GM21529 (cell line): ENCODE measurements around the gene TRAF3IP1.

Experiments used
- ATAC-seq: cut with Tn5 transposase; IDR thresholded peaks from one replicate; pipeline ENCODE4 v1.9.1; 2021; ENCODE audit not compliant: unreplicated experiment

Gene TRAF3IP1

DNA sequence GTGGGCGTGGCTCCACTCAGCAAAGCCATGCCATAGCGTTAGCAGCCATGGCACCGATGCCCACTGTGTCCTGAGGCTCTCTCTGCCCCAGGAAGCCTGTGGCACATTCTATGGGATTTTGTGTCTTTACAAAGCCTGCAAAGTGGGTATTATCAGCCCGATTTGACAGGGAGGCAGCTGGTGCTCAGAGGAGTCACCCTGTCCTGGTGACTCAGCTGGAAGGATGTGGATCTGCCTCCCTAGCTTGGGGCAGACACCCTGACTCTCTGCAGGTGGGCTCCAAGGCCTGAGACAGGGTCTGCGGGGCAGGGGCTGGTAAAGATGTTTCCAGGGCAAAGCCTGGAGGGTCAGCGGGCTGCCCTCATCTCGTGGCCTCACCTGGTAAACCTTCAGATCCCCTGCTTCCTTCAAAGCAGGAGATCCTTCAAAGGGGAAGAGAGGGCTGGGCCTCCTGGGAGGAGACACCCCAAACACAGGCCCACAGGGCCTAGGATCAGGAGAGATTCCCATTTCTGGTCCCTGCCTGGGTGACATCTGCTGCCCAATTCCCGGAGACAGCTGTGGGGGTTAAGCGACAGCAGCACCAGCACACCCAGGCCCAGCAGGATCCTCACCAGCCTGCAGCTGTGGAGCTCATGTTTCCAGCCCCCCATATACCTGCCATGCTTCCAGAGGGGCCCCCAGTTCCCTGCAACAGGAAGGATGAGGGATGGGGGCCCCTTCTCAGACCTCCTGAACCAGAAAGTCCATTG lies 103.4 kb downstream of the TRAF3IP1 start:
- ATAC-seq, result no peak

DNA sequence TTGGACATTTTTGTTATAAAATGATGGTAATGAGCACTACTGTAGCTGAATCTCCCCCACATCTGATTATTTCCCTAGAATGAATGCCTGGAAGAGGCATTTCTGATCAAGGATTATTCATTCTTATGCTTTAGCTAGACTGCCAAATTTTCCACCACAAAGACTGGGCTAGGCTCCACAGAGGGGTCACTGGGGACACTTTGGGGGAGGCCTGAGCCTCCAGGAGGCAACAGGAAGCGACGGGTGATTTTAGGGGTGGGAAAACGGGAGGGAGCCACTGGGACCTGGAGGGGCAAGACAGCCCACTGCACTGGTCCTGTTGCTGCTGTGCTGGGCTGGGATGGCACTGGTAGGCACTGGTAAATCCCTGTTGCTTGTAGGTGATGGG lies 104.0 kb downstream of the TRAF3IP1 start:
- ATAC-seq, result no peak

DNA sequence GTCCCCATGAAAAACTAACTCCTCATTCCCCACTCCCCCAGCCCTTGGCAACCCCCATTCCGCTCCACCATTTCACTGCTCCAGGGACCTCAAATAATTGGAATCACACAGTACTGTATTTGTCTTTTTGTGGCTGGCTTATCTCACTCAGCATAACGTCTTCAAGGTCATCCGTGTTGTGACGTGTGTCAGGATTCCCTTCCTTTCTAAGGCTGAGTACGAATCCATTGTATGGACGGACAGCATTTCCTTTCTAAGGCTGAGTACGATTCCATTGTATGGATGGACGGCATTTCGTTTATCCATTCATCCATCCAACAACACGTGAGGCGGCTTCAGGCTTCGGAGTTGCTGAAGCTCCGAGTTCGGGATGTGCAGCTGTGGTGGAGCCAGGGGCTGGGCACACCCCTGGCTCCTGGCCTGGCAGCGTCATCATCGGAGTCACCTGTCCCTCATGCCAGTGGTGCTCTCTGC lies 105.2 kb downstream of the TRAF3IP1 start:
- no peak for ATAC-seq

DNA sequence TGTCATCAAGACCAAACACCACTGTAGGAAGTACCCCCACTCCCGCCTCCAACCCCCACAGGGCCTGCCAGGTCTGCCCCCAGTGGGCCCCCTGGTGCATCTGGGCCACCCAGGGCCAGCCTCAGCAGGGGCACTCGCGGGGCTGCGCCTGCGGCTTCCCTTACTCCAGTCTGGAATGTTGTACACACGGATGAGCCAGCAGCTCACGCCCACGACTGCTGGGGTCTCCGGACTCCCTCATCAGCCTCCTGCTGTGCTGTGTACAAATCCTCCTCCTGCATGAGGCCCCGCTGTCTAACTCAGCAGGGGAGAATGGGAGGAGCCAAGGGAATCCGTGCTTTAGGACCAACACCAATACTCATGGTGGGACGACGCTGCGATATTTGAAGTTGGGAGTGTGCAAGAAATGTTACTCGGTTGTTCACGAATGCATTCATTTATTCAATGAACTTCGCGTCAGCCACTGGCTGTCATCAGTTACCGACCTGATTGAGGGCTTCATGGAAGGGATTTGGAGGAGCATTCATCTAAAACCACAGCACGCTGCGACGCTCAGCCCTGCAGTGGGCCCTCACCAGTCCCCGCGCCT lies 105.8 kb downstream of the TRAF3IP1 start:
- peak; percentile 20 for ATAC-seq

DNA sequence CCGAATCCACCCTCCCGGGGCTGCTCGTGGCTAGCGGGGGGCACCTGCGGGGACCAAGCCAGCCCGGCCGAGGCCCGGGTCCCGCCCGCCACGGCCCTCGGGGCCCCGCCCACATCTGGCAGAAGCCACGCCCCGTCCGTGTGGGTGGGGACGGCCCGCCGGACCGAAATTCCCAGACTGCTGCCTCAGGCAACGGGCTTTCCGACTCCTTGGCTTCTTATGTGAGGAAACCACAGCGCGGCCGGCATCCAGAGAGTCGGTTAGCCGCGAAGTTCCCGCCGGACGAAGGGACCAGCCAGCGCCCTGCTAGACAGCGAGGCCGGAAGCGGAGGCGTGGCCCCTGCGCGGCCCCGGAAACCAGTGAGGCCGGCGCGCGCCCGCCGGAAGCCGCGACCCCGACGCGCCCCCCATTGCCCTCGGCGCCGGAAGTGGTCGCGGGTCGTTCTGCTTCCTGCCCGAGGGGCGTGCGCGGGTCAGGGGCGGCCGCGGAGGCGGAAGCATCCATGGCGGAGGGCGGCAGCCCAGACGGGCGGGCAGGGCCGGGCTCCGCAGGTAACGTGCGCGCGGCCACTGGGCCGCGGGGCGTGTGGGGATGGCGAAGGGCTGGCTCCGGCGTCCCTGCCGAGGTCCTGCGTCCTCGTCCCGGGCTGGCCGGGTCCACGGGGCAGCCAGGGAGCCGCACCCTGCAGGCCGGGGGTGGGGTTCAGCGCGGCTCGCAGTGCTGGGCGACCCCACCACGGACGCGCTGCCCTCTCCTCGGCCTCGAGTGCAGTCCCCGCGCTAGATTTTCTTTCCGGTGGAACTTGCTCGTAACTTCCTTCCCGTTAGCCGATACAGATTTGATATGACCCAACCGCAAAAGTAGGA lies 106.5 kb downstream of the TRAF3IP1 start, which contains the start of gene ASB1:
Gene ASB1 (plus strand): TSS at position 360 of the 867 bp plus-strand sequence. CDS start 144 bp downstream, at position 504.
- peak; percentile 82 for ATAC-seq

DNA sequence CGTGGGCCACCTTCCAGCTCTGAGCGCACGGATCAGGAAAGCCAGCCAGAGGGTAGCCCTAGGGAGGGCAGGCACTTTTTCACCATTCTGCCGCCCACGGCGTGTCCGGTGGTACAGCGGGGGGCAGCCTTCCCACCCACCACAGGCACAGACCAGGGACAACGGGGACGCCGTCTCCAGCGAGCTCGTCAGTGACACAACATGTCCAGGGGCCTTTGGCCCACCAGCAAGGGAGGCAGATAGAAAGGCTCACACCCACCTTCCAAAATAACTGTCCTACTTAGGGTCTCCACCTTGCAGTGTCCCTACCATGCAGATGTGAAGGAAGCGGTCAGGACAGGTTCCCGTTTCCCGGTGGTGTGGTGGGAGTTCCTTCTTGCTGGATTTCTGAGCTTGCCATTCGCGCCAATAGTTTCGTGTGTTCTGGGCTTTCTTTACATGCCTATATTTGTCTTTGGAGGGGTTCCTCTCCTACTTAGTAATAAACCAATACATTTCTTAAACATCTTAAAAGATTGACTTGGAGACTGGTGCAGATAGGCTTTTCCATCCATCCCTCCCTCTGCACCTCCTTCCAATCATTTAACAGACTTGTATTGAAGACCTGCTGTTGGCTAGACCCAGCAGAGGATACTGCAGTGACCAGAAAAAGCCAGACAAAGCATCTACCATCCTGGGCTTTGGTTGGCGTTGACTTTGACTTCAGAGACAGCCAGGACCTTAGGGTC lies 107.3 kb downstream of the TRAF3IP1 start:
- no peak for ATAC-seq

DNA sequence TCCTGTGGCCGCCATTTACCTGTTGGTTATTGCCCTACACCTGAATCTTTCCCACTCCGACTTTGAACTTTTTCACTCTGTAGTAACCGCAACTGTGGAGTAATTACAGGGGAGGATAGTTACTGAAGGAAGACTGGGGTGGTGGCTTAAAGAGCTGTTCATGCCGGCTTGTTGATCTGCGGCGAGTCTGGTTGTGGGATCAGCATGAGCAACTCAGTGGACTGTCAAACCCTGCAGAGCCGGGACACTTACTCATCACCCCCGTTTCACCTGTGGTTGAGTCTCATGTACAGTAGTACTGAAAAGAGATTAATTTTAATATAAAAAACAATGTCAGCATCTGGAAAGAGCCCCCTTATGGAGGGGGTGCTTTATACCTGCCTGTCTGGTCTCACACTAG lies 108.5 kb downstream of the TRAF3IP1 start:
- no peak for ATAC-seq

DNA sequence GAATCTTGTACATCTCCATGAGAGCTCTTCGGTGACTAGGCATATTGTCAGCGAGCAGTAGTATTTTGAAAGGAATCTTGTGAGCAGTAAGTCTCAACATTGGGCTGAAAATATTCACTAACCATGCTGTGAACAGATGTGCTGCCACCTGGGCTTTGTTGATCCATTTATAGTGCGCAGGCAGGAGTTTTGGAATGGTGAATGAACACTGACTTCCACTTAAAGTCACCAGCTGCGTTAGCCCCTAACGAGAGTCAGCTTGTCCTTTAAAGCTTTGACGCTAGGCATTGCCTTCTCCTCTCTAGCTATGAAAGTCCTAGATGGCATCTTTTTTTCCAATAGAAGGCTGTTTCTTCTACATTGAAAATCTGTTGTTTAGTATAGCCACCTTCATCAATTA lies 110.5 kb downstream of the TRAF3IP1 start:
- ATAC-seq, result no peak

DNA sequence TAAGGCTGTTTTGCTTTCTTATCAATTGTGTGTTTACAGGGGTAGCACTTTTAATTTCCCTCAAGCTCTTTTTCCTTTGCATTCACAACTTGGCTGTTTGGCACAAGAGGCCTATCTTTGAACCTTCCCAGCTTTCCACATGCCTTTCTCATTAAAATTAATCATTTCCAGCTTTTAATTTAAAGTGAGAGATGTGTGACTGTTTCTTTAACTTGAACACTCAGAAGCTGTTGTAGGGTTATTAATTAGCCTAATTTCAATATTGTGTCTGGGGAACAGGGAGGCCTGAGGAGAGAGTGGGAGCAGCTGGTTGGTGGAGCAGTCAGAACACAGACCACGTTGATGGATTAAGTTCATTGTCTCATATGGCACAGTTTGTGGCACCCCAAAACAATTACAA lies 111.1 kb downstream of the TRAF3IP1 start:
- no peak for ATAC-seq

DNA sequence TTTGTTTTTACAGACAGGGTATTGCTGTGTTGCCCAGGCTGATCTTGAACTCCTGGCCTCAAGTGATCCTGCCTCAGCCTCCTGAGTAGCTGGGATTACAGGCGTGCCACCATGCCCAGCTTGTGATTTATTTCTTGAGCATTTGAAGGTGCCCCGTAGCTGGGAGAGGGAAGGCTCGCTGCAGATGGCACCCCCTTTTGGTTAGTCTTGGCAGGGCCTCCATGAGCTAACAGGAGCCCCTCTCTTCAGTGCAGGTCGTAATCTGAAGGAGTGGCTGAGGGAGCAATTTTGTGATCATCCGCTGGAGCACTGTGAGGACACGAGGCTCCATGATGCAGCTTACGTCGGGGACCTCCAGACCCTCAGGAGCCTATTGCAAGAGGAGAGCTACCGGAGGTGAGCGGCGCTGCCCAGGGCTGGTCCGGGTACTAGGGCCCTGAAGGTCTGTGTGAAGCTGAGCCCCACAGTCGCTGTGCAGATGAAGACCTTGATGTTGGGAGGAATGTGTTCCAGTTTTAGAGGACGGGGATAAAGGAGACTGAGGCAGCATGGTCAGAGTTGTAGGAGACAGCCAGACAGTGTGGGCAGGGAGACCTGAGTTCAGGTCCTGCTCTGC lies 113.1 kb downstream of the TRAF3IP1 start:
- no peak for ATAC-seq

DNA sequence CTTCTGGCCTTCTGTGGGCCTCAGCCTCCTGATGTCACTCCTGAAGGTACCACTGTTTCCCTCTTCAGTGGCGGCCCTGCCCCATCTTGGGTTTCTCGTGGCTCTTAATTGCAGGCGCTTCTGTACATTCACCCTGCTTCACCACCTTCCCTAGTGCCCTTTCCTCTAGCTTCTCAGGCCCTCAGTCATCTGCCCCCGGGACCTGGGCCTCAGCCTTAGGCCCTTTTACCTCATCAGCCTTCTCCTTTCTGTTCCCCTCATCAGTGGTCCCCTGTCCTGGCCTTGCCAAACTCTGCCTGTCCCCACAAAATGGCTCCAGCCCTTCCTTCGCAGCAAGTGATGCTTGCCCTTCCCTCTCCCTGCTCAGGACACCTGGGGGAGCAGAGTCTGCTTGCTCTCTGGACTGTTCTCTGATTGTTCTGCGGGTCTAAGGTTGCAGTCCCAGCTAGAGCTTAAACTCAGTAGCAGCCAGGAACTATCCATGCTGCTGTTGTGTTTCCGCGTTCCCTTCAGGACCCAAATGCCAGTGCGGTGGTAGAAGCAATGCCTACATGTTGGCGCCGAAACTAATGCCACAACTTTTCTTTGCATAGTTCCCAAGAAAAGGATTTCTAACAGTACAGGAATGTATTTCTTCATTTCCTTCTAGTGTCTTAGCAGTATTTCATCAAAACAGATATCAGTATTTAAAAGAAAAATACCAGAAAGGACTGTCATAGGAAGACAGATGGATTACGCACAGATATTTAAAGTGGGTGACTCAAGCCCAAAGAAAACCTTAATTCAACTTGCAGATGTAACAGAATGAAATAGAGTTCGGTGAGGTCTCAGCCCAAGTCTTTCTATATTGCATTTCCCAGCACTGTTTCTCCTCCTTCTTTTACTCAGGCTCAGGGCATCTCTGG lies 113.9 kb downstream of the TRAF3IP1 start:
- no peak for ATAC-seq

DNA sequence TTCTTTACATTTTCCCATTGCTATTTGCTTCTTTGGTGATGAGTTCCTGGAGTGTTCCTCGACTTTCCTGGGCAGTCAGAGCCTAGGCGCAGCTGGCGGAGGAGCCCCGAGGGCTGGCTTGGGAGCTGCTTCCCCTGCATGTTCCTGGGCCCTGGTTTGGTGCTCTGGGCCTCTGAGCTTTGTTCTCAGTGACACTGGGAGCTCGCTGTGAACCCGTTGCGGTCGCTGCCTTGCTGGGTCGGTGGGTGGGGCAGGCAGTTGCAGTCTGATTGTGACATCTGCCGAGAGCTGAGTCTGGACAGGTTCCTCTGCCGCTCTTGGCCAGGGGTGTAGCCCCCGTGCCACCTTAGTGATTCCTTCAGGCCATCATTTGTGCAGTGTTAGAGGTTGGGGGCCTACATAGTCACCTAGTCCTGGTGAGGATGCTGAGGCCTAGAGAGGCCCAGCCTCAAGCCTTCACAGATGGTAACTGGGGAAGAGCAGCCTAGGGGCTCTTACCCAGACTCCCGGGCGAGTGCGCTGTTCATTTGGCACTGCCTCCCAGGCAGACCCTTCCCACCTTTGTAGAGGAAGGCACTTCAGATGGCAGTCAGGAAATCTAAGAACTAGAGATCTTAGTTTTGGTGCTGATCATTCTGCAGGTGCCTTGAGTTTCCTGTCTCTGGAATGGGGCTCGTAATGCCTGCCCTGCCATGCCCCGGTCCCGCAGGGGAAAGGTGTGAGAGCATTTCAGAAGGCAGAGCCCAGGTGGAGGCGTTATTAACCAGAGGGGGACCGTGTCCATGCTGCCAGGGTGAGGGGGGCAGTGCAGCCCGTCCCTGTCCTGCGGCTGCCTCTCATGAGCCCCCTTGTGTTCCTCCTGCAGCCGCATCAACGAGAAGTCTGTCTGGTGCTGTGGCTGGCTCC lies 114.8 kb downstream of the TRAF3IP1 start:
- ATAC-seq, result no peak

DNA sequence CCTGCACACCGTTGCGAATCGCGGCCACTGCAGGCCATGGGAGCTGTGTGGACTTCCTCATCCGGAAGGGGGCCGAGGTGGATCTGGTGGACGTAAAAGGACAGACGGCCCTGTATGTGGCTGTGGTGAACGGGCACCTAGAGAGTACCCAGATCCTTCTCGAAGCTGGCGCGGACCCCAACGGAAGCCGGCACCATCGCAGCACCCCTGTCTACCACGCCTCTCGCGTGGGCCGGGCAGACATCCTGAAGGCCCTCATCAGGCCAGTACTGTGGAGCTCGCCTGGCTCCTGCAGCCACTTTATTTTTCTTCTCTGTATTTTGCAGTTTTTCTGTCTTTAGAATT lies 115.4 kb downstream of the TRAF3IP1 start:
- ATAC-seq, result no peak

DNA sequence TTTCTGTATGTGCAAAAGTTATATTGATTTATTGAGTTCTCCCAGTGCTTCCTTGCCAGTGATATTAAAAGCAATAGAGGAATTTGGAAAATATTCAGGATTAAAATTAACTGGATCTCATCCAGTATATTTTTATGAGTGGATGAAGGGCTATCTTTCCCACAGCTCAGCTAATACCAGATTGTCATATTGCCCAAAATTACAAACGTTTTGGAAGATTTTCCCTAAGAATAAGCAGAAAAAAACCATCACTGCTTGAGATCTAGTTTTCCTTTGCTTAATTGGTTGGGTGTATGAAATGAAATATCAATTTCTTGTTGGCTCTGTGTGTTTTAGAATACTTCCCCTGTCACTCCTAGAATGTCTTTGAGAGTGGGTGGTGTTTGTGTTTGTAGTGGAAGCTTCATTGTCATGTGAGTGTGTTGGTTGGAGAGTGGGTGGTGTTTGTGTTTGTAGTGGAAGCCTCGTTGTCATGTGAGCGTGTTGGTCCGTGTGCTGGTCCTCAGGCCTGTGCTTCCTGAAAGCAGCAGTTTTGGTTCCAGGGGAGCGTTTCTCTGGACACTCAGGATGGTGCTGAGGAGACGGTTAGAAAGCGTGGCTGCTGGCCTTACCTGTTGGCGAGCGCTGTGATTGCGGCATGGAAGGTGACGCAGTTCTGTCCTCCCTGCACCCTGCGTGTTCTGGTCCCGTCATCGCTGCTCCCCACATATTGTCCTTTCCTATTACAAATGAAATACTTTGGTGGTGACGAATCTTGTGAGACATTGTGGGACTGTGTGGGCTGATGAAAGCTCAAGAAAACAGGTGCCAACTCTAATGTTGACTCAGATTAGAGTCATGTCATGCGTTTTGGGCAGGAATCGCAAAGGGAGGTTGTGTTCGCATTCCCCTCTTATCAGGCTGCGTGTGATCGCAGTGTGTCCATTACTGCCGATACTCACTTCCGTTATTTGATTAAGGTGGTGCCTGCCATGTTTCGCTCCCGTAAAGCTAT lies 118.8 kb downstream of the TRAF3IP1 start:
- no peak for ATAC-seq

DNA sequence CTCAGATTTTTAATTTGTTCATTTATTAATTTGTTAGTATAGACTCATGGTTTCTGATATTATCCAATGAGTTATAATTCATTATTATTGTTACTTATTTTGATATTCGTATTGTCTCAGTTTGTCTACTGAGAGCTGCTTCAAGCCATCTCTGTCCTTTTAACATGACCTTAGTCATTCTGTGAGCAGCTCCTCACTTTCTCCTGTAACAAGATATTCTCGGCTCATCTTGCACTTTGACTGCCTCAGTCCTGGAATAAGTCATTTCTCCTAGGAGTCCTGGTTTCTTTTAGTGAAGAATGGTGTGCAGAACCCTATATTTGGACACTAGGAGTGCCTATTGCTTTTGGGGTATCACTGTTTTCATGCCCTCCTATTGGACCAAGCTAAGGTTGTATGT lies 119.6 kb downstream of the TRAF3IP1 start:
- ATAC-seq, result no peak

DNA sequence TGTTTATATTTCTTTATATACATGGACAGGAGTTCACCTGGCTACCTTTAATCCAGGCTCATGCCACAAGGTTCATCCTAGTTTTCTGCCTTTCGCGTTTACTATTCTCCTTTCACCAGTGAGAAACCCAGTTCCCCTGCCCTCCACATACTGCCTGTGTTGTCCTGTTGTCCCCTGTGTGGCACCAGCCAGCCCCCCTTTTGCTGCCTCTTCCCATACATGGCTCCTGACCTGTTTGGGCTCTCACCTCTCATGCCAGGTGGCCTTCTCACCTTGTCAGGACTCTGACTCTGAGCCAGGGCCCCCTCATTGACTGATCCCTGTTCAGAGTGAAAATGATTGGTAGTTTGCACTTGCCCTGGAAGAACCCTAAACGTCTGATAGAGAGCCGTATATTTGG lies 120.0 kb downstream of the TRAF3IP1 start:
- ATAC-seq, result no peak

DNA sequence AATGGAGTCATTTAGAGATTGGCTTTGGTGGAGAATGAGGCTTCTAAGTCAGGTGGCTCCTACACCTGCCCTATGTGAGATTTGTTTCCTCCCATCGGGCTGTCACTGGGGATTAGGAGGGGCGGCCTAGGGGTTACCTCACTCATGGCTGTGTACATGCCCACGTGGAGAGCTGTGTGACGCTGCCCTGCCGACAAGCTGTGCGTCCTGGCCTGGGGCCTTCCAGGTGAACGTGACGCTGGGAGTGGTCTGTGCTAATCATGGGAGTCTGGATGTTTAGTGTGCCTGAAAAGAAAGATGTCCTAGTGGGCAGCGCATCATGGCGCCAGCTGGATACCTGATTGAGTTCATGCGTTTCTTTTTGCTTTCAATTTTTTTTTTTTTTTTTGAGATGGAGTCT lies 120.4 kb downstream of the TRAF3IP1 start:
- no peak for ATAC-seq
